Loucy (cell line): ENCODE results near the gene RABGGTA.

Experiments used
- H2AFZ ChIP-seq: fragments of 200-600 bp; sonication (generic); 2 replicates; pipeline ENCODE4 v1.6.0; 2016; ENCODE audit warnings: antibody characterized with exemption, mild to moderate bottlenecking, low read length, moderate library complexity
- H3F3A ChIP-seq: fragments of 200-600 bp; 2 replicates; pipeline ENCODE4 v1.6.0; 2016; ENCODE audit warnings: antibody characterized with exemption, low read depth, mild to moderate bottlenecking
- H3K27me3 ChIP-seq: fragments of 200-600 bp; sonication (generic); 2 replicates; pipeline ENCODE4 v1.6.1; 2014; ENCODE audit warnings: low read length, mild to moderate bottlenecking; ENCODE audit not compliant: insufficient read depth, poor library complexity, severe bottlenecking
- H3K36me3 ChIP-seq: fragments of 200-600 bp; sonication (generic); 2 replicates; pipeline ENCODE4 v1.6.1; 2016; ENCODE audit warnings: low read length; ENCODE audit not compliant: insufficient read depth
- H3K4me1 ChIP-seq: fragments of 200-600 bp; sonication (generic); 2 replicates; pipeline ENCODE4 v1.5.1; 2014; ENCODE audit warnings: low read length, mild to moderate bottlenecking; ENCODE audit not compliant: insufficient read depth, poor library complexity, severe bottlenecking
- H3K4me2 ChIP-seq: fragments of 200-600 bp; sonication (generic); 2 replicates; pipeline ENCODE4 v1.6.0; 2014; ENCODE audit warnings: antibody characterized with exemption, low read length, low read depth, mild to moderate bottlenecking; ENCODE audit not compliant: poor library complexity, severe bottlenecking
- H3K4me3 ChIP-seq: fragments of 200-600 bp; sonication (generic); 2 replicates; pipeline ENCODE4 v1.5.1; 2014; ENCODE audit warnings: low read length, mild to moderate bottlenecking, mixed read lengths; ENCODE audit not compliant: poor library complexity, severe bottlenecking
- H3K79me2 ChIP-seq: fragments of 200-600 bp; sonication (generic); 2 replicates; pipeline ENCODE4 v1.6.1; 2014; ENCODE audit warnings: low read length; ENCODE audit not compliant: insufficient read depth
- H3K9ac ChIP-seq: fragments of 200-600 bp; sonication (generic); 2 replicates; pipeline ENCODE4 v1.6.0; 2014; ENCODE audit warnings: mild to moderate bottlenecking, low read depth, low read length, moderate library complexity; ENCODE audit not compliant: poor library complexity, severe bottlenecking
- H3K9me2 ChIP-seq: fragments of 200-600 bp; sonication (generic); replicated peaks from 2 replicates; pipeline ENCODE4 v1.6.1; 2016; ENCODE audit warnings: low read depth, low read length, mixed read lengths
- H3K9me3 ChIP-seq: fragments of 200-600 bp; sonication (generic); 2 replicates; pipeline ENCODE4 v1.6.1; 2014; ENCODE audit warnings: mild to moderate bottlenecking, antibody characterized with exemption, low read length, low read depth; ENCODE audit not compliant: insufficient read depth
- H4K20me1 ChIP-seq: fragments of 200-600 bp; sonication (generic); 2 replicates; pipeline ENCODE4 v1.6.0; 2014; ENCODE audit warnings: antibody characterized with exemption, low read length, mild to moderate bottlenecking; ENCODE audit not compliant: insufficient read depth, poor library complexity, severe bottlenecking
- CTCF ChIP-seq: fragments of 200-600 bp; sonication (generic); conservative IDR thresholded peaks from 2 replicates; pipeline ENCODE4 v1.5.1; 2014; ENCODE audit warnings: mild to moderate bottlenecking, antibody characterized with exemption, low read length
- EZH2phosphoT487 ChIP-seq: fragments of 200-600 bp; IDR thresholded peaks from 2 replicates; pipeline ENCODE4 v1.6.1; 2018; ENCODE audit warnings: antibody characterized with exemption, mild to moderate bottlenecking, moderate library complexity, borderline replicate concordance

Gene RABGGTA

GRCh38 chr14:24254630-24255392 lies 16.6 kb downstream of the RABGGTA start:
- Histone ChIP-seq H3F3A (no peaks in the 10 kb centered on the region), H3K79me2 (no peaks in the 10 kb centered on the region), H4K20me1 (no peaks in the 10 kb centered on the region), H3K9me2 (no peaks in the 10 kb centered on the region), H3K4me3 (no peak overlapping the region), H3K4me1 (no peaks in the 10 kb centered on the region), H3K9me3 (no peaks in the 10 kb centered on the region), H2AFZ (no peak overlapping the region), H3K4me2 (no peak overlapping the region), H3K9ac (no peak overlapping the region), H3K36me3 (no peaks in the 10 kb centered on the region), H3K27me3 (no peaks in the 10 kb centered on the region)
- no peak for TF ChIP-seq CTCF
- no peak for TF ChIP-seq EZH2phosphoT487

- Histone ChIP-seq H3F3A (no peaks in the 10 kb centered on the region), H3K9me3 (no peaks in the 10 kb centered on the region), H3K4me3 (no peak overlapping the region), H3K4me2 (no peak overlapping the region), H3K4me1 (no peaks in the 10 kb centered on the region), H3K9ac (no peak overlapping the region), H4K20me1 (no peaks in the 10 kb centered on the region), H3K27me3 (no peaks in the 10 kb centered on the region), H3K79me2 (no peaks in the 10 kb centered on the region), H3K36me3 (no peaks in the 10 kb centered on the region), H2AFZ (no peak overlapping the region), H3K9me2 (no peaks in the 10 kb centered on the region)
- TF ChIP-seq CTCF: no peak
- no peak for TF ChIP-seq EZH2phosphoT487
Observed at GRCh38 chr14:24253936-24254335, 17.5 kb downstream of the RABGGTA start.

- no peak overlapping the region for H3K4me2 ChIP-seq
- no peaks in the 10 kb centered on the region for H3K79me2 ChIP-seq
- no peaks in the 10 kb centered on the region for H3K36me3 ChIP-seq
- H3K9me2 ChIP-seq: no peaks in the 10 kb centered on the region
- H3K4me1 ChIP-seq: no peaks in the 10 kb centered on the region
- no peaks in the 10 kb centered on the region for H3K27me3 ChIP-seq
- no peaks in the 10 kb centered on the region for H3F3A ChIP-seq
- no peak overlapping the region for H3K9ac ChIP-seq
- no peaks in the 10 kb centered on the region for H4K20me1 ChIP-seq
- no peaks in the 10 kb centered on the region for H3K9me3 ChIP-seq
- no peak overlapping the region for H3K4me3 ChIP-seq
- no peak for TF ChIP-seq CTCF
- no peak for TF ChIP-seq EZH2phosphoT487
- no peak overlapping the region for H2AFZ ChIP-seq
Observed at GRCh38 chr14:24252289-24253124, 18.9 kb downstream of the RABGGTA start.
